Trophoblast cell (in vitro differentiated cells and primary cell): Measurements from ENCODE around the gene MILR1.
A peak's percentile ranks its signal among the peaks of the same experiment; 100 is the strongest.

Experiments
- DNase-seq, 2 donors: peaks; one replicate each; pipeline ENCODE4 v3.0.0-alpha.2; 2016
- H2AFZ ChIP-seq: 2 replicates; pipeline ENCODE4 v1.6.1; 2013; ENCODE audit warnings: low read length, moderate library complexity, mild to moderate bottlenecking; ENCODE audit not compliant: insufficient read depth, poor library complexity
- H2AK5ac ChIP-seq: 2 replicates; pipeline ENCODE4 v1.6.1; 2013; ENCODE audit warnings: mild to moderate bottlenecking, low read length
- H2BK120ac ChIP-seq: 2 replicates; pipeline ENCODE4 v1.6.1; 2013; ENCODE audit warnings: low read length, mild to moderate bottlenecking, moderate library complexity; ENCODE audit not compliant: insufficient read depth, poor library complexity
- H2BK12ac ChIP-seq: 2 replicates; pipeline ENCODE4 v1.6.1; 2013; ENCODE audit warnings: mild to moderate bottlenecking, low read length, moderate library complexity
- H2BK5ac ChIP-seq: 2 replicates; pipeline ENCODE4 v1.6.1; 2013; ENCODE audit warnings: low read length, low read depth, moderate library complexity, mild to moderate bottlenecking; ENCODE audit not compliant: poor library complexity
- H3K14ac ChIP-seq: 2 replicates; pipeline ENCODE4 v1.6.1; 2013; ENCODE audit warnings: mild to moderate bottlenecking, low read length
- H3K18ac ChIP-seq: 2 replicates; pipeline ENCODE4 v1.6.1; 2013; ENCODE audit warnings: mild to moderate bottlenecking, low read length
- H3K23ac ChIP-seq: 2 replicates; pipeline ENCODE4 v1.6.1; 2013; ENCODE audit warnings: low read length
- H3K27ac ChIP-seq: 2 replicates; pipeline ENCODE4 v1.5.1; 2013; ENCODE audit warnings: low read depth, mild to moderate bottlenecking, inconsistent platforms, low read length, moderate library complexity
- H3K27me3 ChIP-seq: 2 replicates; pipeline ENCODE4 v1.6.1; 2013; ENCODE audit warnings: inconsistent platforms, mild to moderate bottlenecking, low read length, moderate library complexity; ENCODE audit not compliant: insufficient read depth
- H3K36me3 ChIP-seq, 2 experiments: 1 replicate in 1 of 2; 2 replicates in 1 of 2; pipeline ENCODE4 v1.6.1; 2013; ENCODE audit warnings: low read length in 2 of 2, mild to moderate bottlenecking in 2 of 2, moderate library complexity in 1 of 2; ENCODE audit not compliant: insufficient read depth in 2 of 2, control insufficient read depth in 1 of 2
- H3K4ac ChIP-seq: 2 replicates; pipeline ENCODE4 v1.6.1; 2013; ENCODE audit warnings: low read depth, mild to moderate bottlenecking, low read length, moderate library complexity
- H3K4me1 ChIP-seq, 2 experiments: 1 replicate in 1 of 2; 2 replicates in 1 of 2; pipeline ENCODE4 v1.6.1; 2013; ENCODE audit warnings: low read length in 2 of 2, mild to moderate bottlenecking in 2 of 2, moderate library complexity in 1 of 2; ENCODE audit not compliant: insufficient read depth in 2 of 2, control insufficient read depth in 1 of 2
- H3K4me2 ChIP-seq: 2 replicates; pipeline ENCODE4 v1.6.1; 2013; ENCODE audit warnings: inconsistent platforms, mild to moderate bottlenecking, low read length, moderate library complexity
- H3K4me3 ChIP-seq: 2 replicates; pipeline ENCODE4 v1.5.1; 2013; ENCODE audit warnings: mild to moderate bottlenecking, low read depth, low read length, inconsistent platforms
- H3K79me1 ChIP-seq: one replicate; pipeline ENCODE4 v1.6.1; 2013; ENCODE audit warnings: low read length
- H3K79me2 ChIP-seq: 2 replicates; pipeline ENCODE4 v1.6.1; 2013; ENCODE audit warnings: low read length, mild to moderate bottlenecking; ENCODE audit not compliant: control insufficient read depth, insufficient read depth, poor library complexity
- H3K9ac ChIP-seq: 2 replicates; pipeline ENCODE4 v1.6.1; 2013; ENCODE audit warnings: mild to moderate bottlenecking, low read length
- H3K9me3 ChIP-seq: 2 replicates; pipeline ENCODE4 v1.6.1; 2013; ENCODE audit warnings: low read depth, mild to moderate bottlenecking, control low read depth, inconsistent platforms, low read length; ENCODE audit not compliant: insufficient read depth
- H4K12ac ChIP-seq: 2 replicates; pipeline ENCODE4 v1.6.1; 2013; ENCODE audit warnings: low read depth, mild to moderate bottlenecking, low read length, moderate library complexity
- H4K8ac ChIP-seq: 2 replicates; pipeline ENCODE4 v1.6.1; 2013; ENCODE audit warnings: low read depth, mild to moderate bottlenecking, low read length, moderate library complexity
- H4K91ac ChIP-seq: one replicate; pipeline ENCODE4 v1.6.1; 2013; ENCODE audit warnings: low read depth, mild to moderate bottlenecking, low read length, moderate library complexity
- WGBS: extraction: QIAGEN DNeasy Blood & Tissue Kit; methylation state at CpG from one replicate; pipeline ENCODE4 v1.1.7; 2013; ENCODE audit warnings: missing lambda C conversion rate; ENCODE audit not compliant: insufficient read length, insufficient coverage; ENCODE audit errors: extremely low coverage; 5-methylcytosine and 5-hydroxymethylcytosine counted together

The MILR1 gene

GRCh38 chr17:64506201-64506575 lies 57.3 kb downstream of the MILR1 start, which contains the start of gene DDX5:
TSS of gene DDX5 (minus strand) at chr17:64506289. CDS start at chr17:64506119, 170 bp downstream.
- peaks cover 13% of the 10 kb centered on the region for H3K79me1 ChIP-seq
- H3K18ac ChIP-seq, result peak within 1 kb of the TSS; percentile 81
- H2BK120ac ChIP-seq, result peak within 1 kb of the TSS; percentile 83
- no peaks in the 10 kb centered on the region for H3K4me1 ChIP-seq
- H3K9ac ChIP-seq, result peak within 1 kb of the TSS; percentile 94
- H2AK5ac ChIP-seq, result peak within 1 kb of the TSS; percentile 96
- peak within 1 kb of the TSS; percentile 65 for H3K4me2 ChIP-seq
- H3K36me3 ChIP-seq, result peaks cover 15 to 35% of the 10 kb centered on the region in 2 experiments
- peak; percentile 99 for DNase-seq
- WGBS, result no CpG with 5 or more reads among the region's 31 CpGs
- H2BK5ac ChIP-seq, result peak within 1 kb of the TSS; percentile 73
- peak within 1 kb of the TSS; percentile 93 for H4K91ac ChIP-seq
- H3K27me3 ChIP-seq, result no peaks in the 10 kb centered on the region
- H3K79me2 ChIP-seq, result peaks cover 20% of the 10 kb centered on the region
- H2AFZ ChIP-seq, result peak within 1 kb of the TSS; percentile 67
- H4K8ac ChIP-seq, result peak within 1 kb of the TSS; percentile 87
- H2BK12ac ChIP-seq, result peak within 1 kb of the TSS; percentile 10
- peak within 1 kb of the TSS; percentile 97 for H3K4ac ChIP-seq
- H3K27ac ChIP-seq, result peak within 1 kb of the TSS; percentile 80
- no peaks in the 10 kb centered on the region for H3K9me3 ChIP-seq
- peak within 1 kb of the TSS; percentile 99 for H3K14ac ChIP-seq
- no peak within 1 kb of the TSS for H3K23ac ChIP-seq
- H4K12ac ChIP-seq, result peak within 1 kb of the TSS; percentile 79
- H3K4me3 ChIP-seq, result peak within 1 kb of the TSS; percentile 96

- Histone ChIP-seq H3K18ac (peak within 1 kb of the TSS; percentile 81), H4K12ac (peak within 1 kb of the TSS; percentile 61), H2AK5ac (peak within 1 kb of the TSS; percentile 96), H3K36me3 (peaks cover 13 to 32% of the 10 kb centered on the region in 2 experiments), H4K8ac (peak within 1 kb of the TSS; percentile 73), H3K27me3 (no peaks in the 10 kb centered on the region), H3K4me3 (peak within 1 kb of the TSS; percentile 96), H3K4ac (peak within 1 kb of the TSS; percentile 97), H3K14ac (peak within 1 kb of the TSS; percentile 99), H3K79me2 (peaks cover 20% of the 10 kb centered on the region), H3K23ac (no peak within 1 kb of the TSS), H3K9me3 (no peaks in the 10 kb centered on the region), H3K4me2 (peak within 1 kb of the TSS; percentile 65), H2BK12ac (peak within 1 kb of the TSS; percentile 10), H4K91ac (peak within 1 kb of the TSS; percentile 93), H3K79me1 (peaks cover 13% of the 10 kb centered on the region), H3K4me1 (no peaks in the 10 kb centered on the region), H3K9ac (peak within 1 kb of the TSS; percentile 94), H3K27ac (peak within 1 kb of the TSS; percentile 80), H2BK5ac (peak within 1 kb of the TSS; percentile 73), H2AFZ (peak within 1 kb of the TSS; percentile 67), H2BK120ac (peak within 1 kb of the TSS; percentile 49)
- no CpG with 5 or more reads among the region's 77 CpGs for whole genome bisulfite sequencing
- peak; percentile 91 to 97 for DNase-seq
Observed at GRCh38 chr17:64506576-64507412, 57.9 kb downstream of the MILR1 start, which contains the start of gene CEP95. TSS of gene CEP95 (plus strand) at chr17:64506977. CDS start at chr17:64507098, 121 bp downstream.

- Histone ChIP-seq H3K36me3 (peaks cover 13 to 29% of the 10 kb centered on the region in 2 experiments), H3K9me3 (no peaks in the 10 kb centered on the region), H3K27ac (peak overlapping the region; percentile 80), H3K4me3 (peak overlapping the region; percentile 96), H4K12ac (peak overlapping the region; percentile 61), H3K79me1 (peaks cover 13% of the 10 kb centered on the region), H4K8ac (peak overlapping the region; percentile 73), H3K14ac (peak overlapping the region; percentile 20), H2BK12ac (no peak overlapping the region), H3K4ac (peak overlapping the region; percentile 84), H3K23ac (no peak overlapping the region), H3K4me1 (no peaks in the 10 kb centered on the region), H2BK120ac (peak overlapping the region; percentile 9), H3K27me3 (no peaks in the 10 kb centered on the region), H3K4me2 (peak overlapping the region; percentile 65), H4K91ac (peak overlapping the region; percentile 8), H3K79me2 (peaks cover 20% of the 10 kb centered on the region), H2AFZ (peak overlapping the region; percentile 67), H3K18ac (peak overlapping the region; percentile 78), H3K9ac (peak overlapping the region; percentile 94), H2BK5ac (peak overlapping the region; percentile 3), H2AK5ac (peak overlapping the region; percentile 70)
- peak in 1 of 2 donors; percentile 66 for DNase-seq
- WGBS, result no CpG with 5 or more reads among the region's 13 CpGs
Observed at GRCh38 chr17:64507413-64507782, 58.5 kb downstream of the MILR1 start.

- Histone ChIP-seq H4K8ac (no peak overlapping the region), H3K27me3 (no peaks in the 10 kb centered on the region), H3K79me2 (peaks cover 20% of the 10 kb centered on the region), H3K4me3 (no peak overlapping the region), H2BK5ac (no peak overlapping the region), H3K9me3 (no peaks in the 10 kb centered on the region), H3K9ac (no peak overlapping the region), H3K27ac (no peak overlapping the region), H3K36me3 (peaks cover 10 to 23% of the 10 kb centered on the region in 2 experiments), H4K91ac (no peak overlapping the region), H3K14ac (no peak overlapping the region), H2BK120ac (no peak overlapping the region), H4K12ac (no peak overlapping the region), H3K4me1 (no peaks in the 10 kb centered on the region), H3K18ac (no peak overlapping the region), H3K23ac (no peak overlapping the region), H2BK12ac (no peak overlapping the region), H3K4ac (peak overlapping the region; percentile 12), H2AFZ (no peak overlapping the region), H3K4me2 (no peak overlapping the region), H3K79me1 (peaks cover 13% of the 10 kb centered on the region), H2AK5ac (no peak overlapping the region)
- DNase-seq, result no peak
- no CpG with 5 or more reads among the region's 2 CpGs for WGBS
Observed at GRCh38 chr17:64508683-64509082, 59.8 kb downstream of the MILR1 start.
